HG02981 (cell line): ENCODE results near the gene TULP4.
"Not testable (repeated sequence)": the region's sequence is repeated elsewhere in the genome, so short reads cannot be mapped to it uniquely, and the experiment has no call there.

Source experiments
- ATAC-seq: cut with Tn5 transposase; IDR thresholded peaks from one replicate; pipeline ENCODE4 v1.9.1; 2021; ENCODE audit warnings: mild to moderate bottlenecking, moderate library complexity; ENCODE audit not compliant: unreplicated experiment

The TULP4 gene

GRCh38 chr6:158387036-158387435 is 74.8 kb downstream of the TULP4 start:
- ATAC-seq: no peak

- ATAC-seq: no peak
Observed at GRCh38 chr6:158387578-158387977, 75.3 kb downstream of the TULP4 start.

GRCh38 chr6:158388727-158389126 is 76.5 kb downstream of the TULP4 start:
- no peak for ATAC-seq

GRCh38 chr6:158389193-158389919 is 77.1 kb downstream of the TULP4 start:
- ATAC-seq: no peak

- no peak for ATAC-seq
Observed at GRCh38 chr6:158391276-158391675, 79.0 kb downstream of the TULP4 start.

GRCh38 chr6:158391977-158392376 is 79.7 kb downstream of the TULP4 start:
- not testable (repeated sequence) for ATAC-seq

GRCh38 chr6:158396136-158396535 is 83.9 kb downstream of the TULP4 start:
- ATAC-seq: no peak

GRCh38 chr6:158397578-158397977 is 85.3 kb downstream of the TULP4 start:
- no peak for ATAC-seq

- ATAC-seq: no peak
Observed at GRCh38 chr6:158398252-158399024, 86.2 kb downstream of the TULP4 start.

- ATAC-seq: no peak
Observed at GRCh38 chr6:158399040-158399700, 86.9 kb downstream of the TULP4 start.

GRCh38 chr6:158402184-158402583 is 89.9 kb downstream of the TULP4 start:
- no peak for ATAC-seq

- ATAC-seq: not testable (repeated sequence)
Observed at GRCh38 chr6:158405321-158405831, 93.1 kb downstream of the TULP4 start.

- no peak for ATAC-seq
Observed at GRCh38 chr6:158405933-158406332, 93.7 kb downstream of the TULP4 start.

- ATAC-seq: no peak
Observed at GRCh38 chr6:158406736-158407135, 94.5 kb downstream of the TULP4 start.

GRCh38 chr6:158408013-158408412 is 95.7 kb downstream of the TULP4 start:
- ATAC-seq: no peak

GRCh38 chr6:158408552-158409130 is 96.4 kb downstream of the TULP4 start:
- ATAC-seq: no peak

- no peak for ATAC-seq
Observed at GRCh38 chr6:158409451-158409850, 97.2 kb downstream of the TULP4 start.

GRCh38 chr6:158410784-158411183 is 98.5 kb downstream of the TULP4 start:
- ATAC-seq: no peak

GRCh38 chr6:158411998-158412397 is 99.7 kb downstream of the TULP4 start:
- no peak for ATAC-seq

GRCh38 chr6:158413028-158413427 is 100.8 kb downstream of the TULP4 start:
- ATAC-seq: no peak
